ENCODE data around the gene SKIC8. TPM values are rescaled to one million over a fixed set of nuclear protein-coding genes. Genes with fewer than 3 reads are reported as not detected.

Gene SKIC8
- total RNA-seq = 48.5 TPM
- polyA plus RNA-seq (ENCODE audit: insufficient read depth, low read depth, low replicate concordance) = 87.4 TPM
- long read RNA-seq, donor 1, transcript WDR61-210 (1 exons, 3,629 nt) = minor isoform, 10 of 38 reads
- long read RNA-seq, donor 1, transcript WDR61-201 (11 exons, 1,387 nt) = major isoform, 20 of 38 reads
- long read RNA-seq, donor 1, partial matches to known transcripts = 5 of 38 reads
- long read RNA-seq, donor 1, other reads (novel, unspliced or antisense) = 0 of 38 reads
- long read RNA-seq, donor 2, transcript WDR61-201 (11 exons, 1,387 nt) = major isoform, 38 of 51 reads
- long read RNA-seq, donor 2, transcript WDR61-210 (1 exons, 3,629 nt) = minor isoform, 7 of 51 reads
- long read RNA-seq, donor 2, partial matches to known transcripts = 0 of 51 reads
- long read RNA-seq, donor 2, other reads (novel, unspliced or antisense) = 0 of 51 reads
- long read RNA-seq, donor 3, transcript WDR61-201 (11 exons, 1,387 nt) = major isoform, 32 of 58 reads
- long read RNA-seq, donor 3, transcript WDR61-210 (1 exons, 3,629 nt) = minor isoform, 12 of 58 reads
- long read RNA-seq, donor 3, partial matches to known transcripts = 9 of 58 reads
- long read RNA-seq, donor 3, other reads (novel, unspliced or antisense) = 0 of 58 reads
- long read RNA-seq, donor 4, transcript WDR61-201 (11 exons, 1,387 nt) = major isoform, 17 of 125 reads
- long read RNA-seq, donor 4, partial matches to known transcripts = 99 of 125 reads
- long read RNA-seq, donor 4, other reads (novel, unspliced or antisense) = 0 of 125 reads
- long read RNA-seq, donor 5, partial matches to known transcripts = 0 of 1 reads
- long read RNA-seq, donor 5, other reads (novel, unspliced or antisense) = 0 of 1 reads
- long read RNA-seq, donor 6, transcript WDR61-201 (11 exons, 1,387 nt) = major isoform, 83 of 119 reads
- long read RNA-seq, donor 6, transcript WDR61-210 (1 exons, 3,629 nt) = minor isoform, 10 of 119 reads
- long read RNA-seq, donor 6, partial matches to known transcripts = 23 of 119 reads
- long read RNA-seq, donor 6, other reads (novel, unspliced or antisense) = 0 of 119 reads
- long read RNA-seq, donor 7, transcript WDR61-201 (11 exons, 1,387 nt) = major isoform, 44 of 55 reads
- long read RNA-seq, donor 7, partial matches to known transcripts = 3 of 55 reads
- long read RNA-seq, donor 7, other reads (novel, unspliced or antisense) = 5 of 55 reads
- long read RNA-seq, donor 8, transcript WDR61-201 (11 exons, 1,387 nt) = major isoform, 30 of 65 reads
- long read RNA-seq, donor 8, transcript WDR61-210 (1 exons, 3,629 nt) = minor isoform, 9 of 65 reads
- long read RNA-seq, donor 8, partial matches to known transcripts = 17 of 65 reads
- long read RNA-seq, donor 8, other reads (novel, unspliced or antisense) = 5 of 65 reads
- long read RNA-seq, donor 9, transcript WDR61-201 (11 exons, 1,387 nt) = major isoform, 19 of 24 reads
- long read RNA-seq, donor 9, partial matches to known transcripts = 0 of 24 reads
- long read RNA-seq, donor 9, other reads (novel, unspliced or antisense) = 0 of 24 reads
- long read RNA-seq, donor 10, transcript WDR61-210 (1 exons, 3,629 nt) = minor isoform, 13 of 45 reads
- long read RNA-seq, donor 10, transcript WDR61-201 (11 exons, 1,387 nt) = major isoform, 21 of 45 reads
- long read RNA-seq, donor 10, partial matches to known transcripts = 7 of 45 reads
- long read RNA-seq, donor 10, other reads (novel, unspliced or antisense) = 0 of 45 reads

DNA sequence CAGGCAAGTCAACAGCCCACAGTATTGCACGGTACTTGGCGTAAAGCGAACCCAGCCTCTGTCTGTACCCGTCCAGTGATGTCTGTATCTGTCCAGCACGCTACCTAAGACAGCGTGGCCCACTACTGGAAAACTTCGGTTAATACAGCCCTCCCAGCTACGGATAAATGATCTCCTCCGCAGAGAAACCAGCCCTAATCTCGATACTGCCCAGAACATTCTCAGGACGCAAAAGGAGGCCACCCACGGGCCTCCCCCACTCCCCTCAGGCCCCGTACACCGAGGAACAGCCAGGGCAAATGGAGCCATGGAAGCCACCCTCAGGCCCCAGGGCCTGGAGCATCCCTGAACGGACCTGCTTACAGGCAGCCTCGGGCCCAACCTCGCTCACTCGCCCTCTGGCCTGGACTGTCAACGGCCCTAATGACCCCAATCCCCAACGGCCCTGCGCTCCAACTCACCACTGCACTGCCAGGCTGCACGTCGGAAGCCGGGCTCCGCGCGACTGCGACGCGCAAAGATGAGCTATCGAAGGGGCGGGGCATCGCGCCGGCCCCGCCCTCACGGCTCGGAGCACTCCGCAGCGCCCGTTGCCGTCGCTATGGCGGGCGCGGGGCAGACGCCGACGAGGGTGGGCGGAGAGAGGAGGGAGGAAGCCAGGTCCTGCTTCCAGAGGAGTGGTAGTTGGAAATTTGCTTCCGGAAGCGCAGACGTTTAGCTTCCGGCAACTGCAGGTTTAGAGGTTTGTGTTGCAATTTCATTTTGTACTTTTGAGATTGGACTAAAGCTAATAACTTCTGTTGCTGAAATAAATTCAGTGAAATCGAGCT is at the start of gene SKIC8:
Gene SKIC8 (minus strand): TSS at position 509 of the 830 bp plus-strand sequence. CDS start 3,923 bp downstream, outside the sequence.
- Histone ChIP-seq H3K9ac (ENCODE audit: low read length in 3 of 3) (peak within 1 kb of the TSS; percentile 79 to 94 (median 79)), H3K27ac (ENCODE audit: low read depth in 2 of 2, low read length in 2 of 2) (peak within 1 kb of the TSS; percentile 47 to 66), H3K27me3 (ENCODE audit: control insufficient read depth, insufficient read depth, low read length) (no peaks in the 10 kb centered on the region), H3K4me3 (ENCODE audit: low read length in 3 of 3) (peak within 1 kb of the TSS; percentile 91 to 94 (median 92)), H3K9me3 (ENCODE audit: control insufficient read depth in 2 of 3, insufficient read depth in 1 of 3, low read length in 3 of 3) (no peaks in the 10 kb centered on the region), H3K36me3 (ENCODE audit: control insufficient read depth in 2 of 3, insufficient read depth in 3 of 3, low read length in 3 of 3) (no peaks in the 10 kb centered on the region), H3K4me1 (ENCODE audit: control insufficient read depth in 2 of 3, insufficient read depth in 2 of 3, low read depth in 1 of 3, low read length in 3 of 3) (no peaks in the 10 kb centered on the region)
- DNase-seq = peak; percentile 96 to 98 (median 97)
- intact Hi-C loops (cut with DNase I) = no loop called here
- TF ChIP-seq, protein P1, sequence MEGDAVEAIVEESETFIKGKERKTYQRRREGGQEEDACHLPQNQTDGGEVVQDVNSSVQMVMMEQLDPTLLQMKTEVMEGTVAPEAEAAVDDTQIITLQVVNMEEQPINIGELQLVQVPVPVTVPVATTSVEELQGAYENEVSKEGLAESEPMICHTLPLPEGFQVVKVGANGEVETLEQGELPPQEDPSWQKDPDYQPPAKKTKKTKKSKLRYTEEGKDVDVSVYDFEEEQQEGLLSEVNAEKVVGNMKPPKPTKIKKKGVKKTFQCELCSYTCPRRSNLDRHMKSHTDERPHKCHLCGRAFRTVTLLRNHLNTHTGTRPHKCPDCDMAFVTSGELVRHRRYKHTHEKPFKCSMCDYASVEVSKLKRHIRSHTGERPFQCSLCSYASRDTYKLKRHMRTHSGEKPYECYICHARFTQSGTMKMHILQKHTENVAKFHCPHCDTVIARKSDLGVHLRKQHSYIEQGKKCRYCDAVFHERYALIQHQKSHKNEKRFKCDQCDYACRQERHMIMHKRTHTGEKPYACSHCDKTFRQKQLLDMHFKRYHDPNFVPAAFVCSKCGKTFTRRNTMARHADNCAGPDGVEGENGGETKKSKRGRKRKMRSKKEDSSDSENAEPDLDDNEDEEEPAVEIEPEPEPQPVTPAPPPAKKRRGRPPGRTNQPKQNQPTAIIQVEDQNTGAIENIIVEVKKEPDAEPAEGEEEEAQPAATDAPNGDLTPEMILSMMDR (IDR thresholded peaks at IDR 0.05; ENCODE audit: borderline replicate concordance, extremely low read depth, insufficient read depth) = no peak
- no peak for FAIRE-seq

DNA sequence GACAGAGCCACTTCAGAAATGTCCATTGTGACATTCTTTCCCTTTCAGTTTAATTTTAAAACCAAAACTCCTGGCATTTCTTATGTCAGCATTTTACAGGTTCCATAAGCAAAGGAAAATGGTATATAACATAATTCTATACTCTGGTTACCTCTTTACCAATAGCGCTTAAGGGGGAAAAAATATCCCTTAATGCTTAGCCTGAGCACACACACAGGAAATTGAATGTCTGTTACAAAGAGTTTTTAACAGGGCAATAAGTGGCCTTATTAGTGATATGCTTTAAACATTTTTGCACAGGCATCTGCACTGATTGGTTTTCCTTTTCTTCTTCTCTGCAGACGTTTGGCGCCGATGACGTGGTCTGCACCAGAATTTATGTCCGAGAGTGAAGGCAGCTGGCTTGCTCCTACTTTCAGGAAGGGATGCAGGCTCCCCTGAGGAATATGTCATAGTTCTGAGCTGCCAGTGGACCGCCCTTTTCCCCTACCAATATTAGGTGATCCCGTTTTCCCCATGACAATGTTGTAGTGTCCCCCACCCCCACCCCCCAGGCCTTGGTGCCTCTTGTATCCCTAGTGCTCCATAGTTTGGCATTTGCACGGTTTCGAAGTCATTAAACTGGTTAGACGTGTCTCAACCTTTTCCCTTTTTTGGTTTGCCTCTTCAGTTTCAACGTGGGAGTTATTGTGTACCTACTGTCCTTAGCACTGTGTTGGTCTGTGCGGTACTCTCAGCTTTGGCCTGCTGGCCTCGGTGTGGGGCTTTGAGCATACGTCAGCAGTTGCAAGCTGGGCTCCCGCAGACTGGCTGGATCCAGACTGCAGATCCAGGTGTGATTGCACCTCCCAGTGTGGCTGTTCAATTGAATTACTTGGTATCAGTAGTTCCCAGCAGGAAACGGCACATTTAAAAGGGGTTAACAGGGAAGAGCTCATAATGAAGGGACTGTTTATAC is 48.5 kb upstream of the SKIC8 start:
- TF ChIP-seq, protein P1 (IDR thresholded peaks at IDR 0.05; ENCODE audit: borderline replicate concordance, extremely low read depth, insufficient read depth) = no peak
- Histone ChIP-seq H3K27me3 (ENCODE audit: control insufficient read depth, insufficient read depth, low read length) (no peaks in the 10 kb centered on the region), H3K9me3 (ENCODE audit: control insufficient read depth in 2 of 3, insufficient read depth in 1 of 3, low read length in 3 of 3) (no peaks in the 10 kb centered on the region), H3K27ac (ENCODE audit: low read depth in 2 of 2, low read length in 2 of 2) (no peak overlapping the region), H3K9ac (ENCODE audit: low read length in 3 of 3) (no peak overlapping the region), H3K4me1 (ENCODE audit: control insufficient read depth in 2 of 3, insufficient read depth in 2 of 3, low read depth in 1 of 3, low read length in 3 of 3) (peaks cover 0 to 12% (median 9%) of the 10 kb centered on the region in 3 donors), H3K36me3 (ENCODE audit: control insufficient read depth in 2 of 3, insufficient read depth in 3 of 3, low read length in 3 of 3) (no peaks in the 10 kb centered on the region), H3K4me3 (ENCODE audit: low read length in 3 of 3) (no peak overlapping the region)
- peak in 4 of 5 donors; percentile 70 to 82 (median 76) for DNase-seq
- no peak for FAIRE-seq
- intact Hi-C loops (cut with DNase I) = no loop called here
